Liver (tissue), 9 donors: ENCODE data around the gene SLC14A1. TPM values are rescaled to one million over a fixed set of nuclear protein-coding genes. Genes with fewer than 3 reads are reported as not detected.

ENCODE experiments used
- DNase-seq: peaks from one replicate; pipeline ENCODE4 v3.0.0-alpha.2; 2017; ENCODE audit warnings: low spot score
- H3K27ac ChIP-seq, 2 donors: one replicate each; pipeline ENCODE4 v1.7.0; 2013; ENCODE audit warnings: inconsistent platforms in 2 of 2, low read length in 2 of 2, control low read depth in 1 of 2, low read depth in 1 of 2, mild to moderate bottlenecking in 1 of 2
- H3K27me3 ChIP-seq, 4 donors: one replicate each; pipeline versions ENCODE4 v1.6.1 to v1.7.0; 2013; ENCODE audit warnings: low read length in 3 of 4, inconsistent platforms in 1 of 4, mild to moderate bottlenecking in 1 of 4, moderate library complexity in 1 of 4; ENCODE audit not compliant: control insufficient read depth in 4 of 4, insufficient read depth in 4 of 4
- H3K36me3 ChIP-seq, 4 donors: one replicate each; pipeline versions ENCODE4 v1.6.1 to v1.7.0; 2013; ENCODE audit warnings: low read length in 3 of 4, mild to moderate bottlenecking in 3 of 4, low read depth in 1 of 4, moderate library complexity in 1 of 4; ENCODE audit not compliant: control insufficient read depth in 4 of 4, insufficient read depth in 3 of 4
- H3K4me1 ChIP-seq, 4 donors: one replicate each; pipeline versions ENCODE4 v1.6.1 to v1.7.0; 2013; ENCODE audit warnings: low read length in 3 of 4, mild to moderate bottlenecking in 3 of 4, moderate library complexity in 1 of 4; ENCODE audit not compliant: control insufficient read depth in 4 of 4, insufficient read depth in 4 of 4
- H3K4me3 ChIP-seq, 3 donors: one replicate each; pipeline versions ENCODE4 v1.6.1 to v1.7.0; 2013; ENCODE audit warnings: low read length in 3 of 3, control low read depth in 1 of 3, low read depth in 1 of 3, mild to moderate bottlenecking in 1 of 3
- H3K9ac ChIP-seq, 2 donors: one replicate each; pipeline ENCODE4 v1.7.0; 2013; ENCODE audit warnings: low read length in 2 of 2, mild to moderate bottlenecking in 2 of 2, moderate library complexity in 2 of 2, control low read depth in 1 of 2, low read depth in 1 of 2
- H3K9me3 ChIP-seq, 4 donors: one replicate each; pipeline versions ENCODE4 v1.6.1 to v1.7.0; 2013; ENCODE audit warnings: low read length in 3 of 4; ENCODE audit not compliant: control insufficient read depth in 4 of 4
- EGR1 ChIP-seq, 2 donors: IDR thresholded peaks; 2 replicates each; pipeline ENCODE4 v1.6.1; 2016 to 2018; ENCODE audit warnings: antibody characterized with exemption in 2 of 2, low read depth in 2 of 2
- FOXA1 ChIP-seq: IDR thresholded peaks from 2 replicates; pipeline ENCODE4 v1.6.1; 2016; ENCODE audit warnings: antibody characterized with exemption
- HNF4A ChIP-seq, 2 donors: conservative IDR thresholded peaks; 2 replicates each; pipeline ENCODE4 v1.6.1; 2016; ENCODE audit warnings: antibody characterized with exemption in 2 of 2, mild to moderate bottlenecking in 2 of 2
- JUND ChIP-seq, 2 donors: IDR thresholded peaks; 2 replicates each; pipeline ENCODE4 v1.6.1; 2016; ENCODE audit warnings: antibody characterized with exemption in 2 of 2
- NR2F2 ChIP-seq: IDR thresholded peaks from 2 replicates; pipeline ENCODE4 v1.6.1; 2016; ENCODE audit warnings: antibody characterized with exemption
- RAD21 ChIP-seq, 2 donors: IDR thresholded peaks; 2 replicates each; pipeline ENCODE4 v1.6.1; 2016; ENCODE audit warnings: antibody characterized with exemption in 2 of 2, mild to moderate bottlenecking in 2 of 2
- SP1 ChIP-seq: IDR thresholded peaks from 2 replicates; pipeline ENCODE4 v1.6.1; 2018; ENCODE audit warnings: antibody characterized with exemption, mild to moderate bottlenecking
- ZBTB33 ChIP-seq: IDR thresholded peaks from 2 replicates; pipeline ENCODE4 v1.6.1; 2016; ENCODE audit warnings: antibody characterized with exemption
- WGBS: extraction: QIAGEN DNeasy Blood & Tissue Kit; methylation state at CpG from one replicate; pipeline ENCODE4 v1.1.7; 2013; 5-methylcytosine and 5-hydroxymethylcytosine counted together
- polyA plus RNA-seq, 2 donors: library from polyadenylated mRNA; stranded (reverse) in 1 of 2; unstranded in 1 of 2; fragments of 200-250 nt in 1 of 2; fragments of >200 nt in 1 of 2; fragmentation: Nextera tagmentation in 1 of 2; extraction: Ambion mirVana in 1 of 2; gene quantifications; one replicate each; pipeline versions ENCODE4 v1.2.1 to v1.2.3, GENCODE V29; 2013 to 2015
- total RNA-seq, 2 donors: library from RNA; depleted of rRNA; stranded (reverse); fragments of >200 nt; gene quantifications; one replicate each; pipeline ENCODE4 v1.2.3, GENCODE V29; 2014
- TF ChIP-seq, protein P1 (sequence below): IDR thresholded peaks from 2 replicates; pipeline ENCODE4 v1.6.1; 2016; ENCODE audit warnings: antibody characterized with exemption, mild to moderate bottlenecking
- donor health status: healthy.
- donor health status: healthy.
- donor health status: healthy.
- donor health status: healthy.
- donor health status: healthy.

Gene SLC14A1
- total and polyA plus RNA-seq, 4 donors = 0.56 to 96.7 (median 0.80) TPM

GRCh38 chr18:45739268-45739667 is 15.3 kb downstream of the SLC14A1 start:
- Histone ChIP-seq H3K4me3 (no peak overlapping the region), H3K9me3 (no peaks in the 10 kb centered on the region), H3K36me3 (no peaks in the 10 kb centered on the region), H3K27me3 (no peaks in the 10 kb centered on the region), H3K27ac (no peak overlapping the region), H3K9ac (no peak overlapping the region), H3K4me1 (no peaks in the 10 kb centered on the region)
- 95% methylated on average over 3 of the region's 3 CpGs for WGBS
- DNase-seq = no peak
- TF ChIP-seq SP1 (no peak), FOXA1 (no peak), ZBTB33 (no peak), RAD21 (IDR thresholded peaks at IDR 0.05) (no peak), EGR1 (IDR thresholded peaks at IDR 0.05; ENCODE audit: low read depth in 2 of 2) (no peak), JUND (IDR thresholded peaks at IDR 0.05) (no peak)
- TF ChIP-seq, protein P1, sequence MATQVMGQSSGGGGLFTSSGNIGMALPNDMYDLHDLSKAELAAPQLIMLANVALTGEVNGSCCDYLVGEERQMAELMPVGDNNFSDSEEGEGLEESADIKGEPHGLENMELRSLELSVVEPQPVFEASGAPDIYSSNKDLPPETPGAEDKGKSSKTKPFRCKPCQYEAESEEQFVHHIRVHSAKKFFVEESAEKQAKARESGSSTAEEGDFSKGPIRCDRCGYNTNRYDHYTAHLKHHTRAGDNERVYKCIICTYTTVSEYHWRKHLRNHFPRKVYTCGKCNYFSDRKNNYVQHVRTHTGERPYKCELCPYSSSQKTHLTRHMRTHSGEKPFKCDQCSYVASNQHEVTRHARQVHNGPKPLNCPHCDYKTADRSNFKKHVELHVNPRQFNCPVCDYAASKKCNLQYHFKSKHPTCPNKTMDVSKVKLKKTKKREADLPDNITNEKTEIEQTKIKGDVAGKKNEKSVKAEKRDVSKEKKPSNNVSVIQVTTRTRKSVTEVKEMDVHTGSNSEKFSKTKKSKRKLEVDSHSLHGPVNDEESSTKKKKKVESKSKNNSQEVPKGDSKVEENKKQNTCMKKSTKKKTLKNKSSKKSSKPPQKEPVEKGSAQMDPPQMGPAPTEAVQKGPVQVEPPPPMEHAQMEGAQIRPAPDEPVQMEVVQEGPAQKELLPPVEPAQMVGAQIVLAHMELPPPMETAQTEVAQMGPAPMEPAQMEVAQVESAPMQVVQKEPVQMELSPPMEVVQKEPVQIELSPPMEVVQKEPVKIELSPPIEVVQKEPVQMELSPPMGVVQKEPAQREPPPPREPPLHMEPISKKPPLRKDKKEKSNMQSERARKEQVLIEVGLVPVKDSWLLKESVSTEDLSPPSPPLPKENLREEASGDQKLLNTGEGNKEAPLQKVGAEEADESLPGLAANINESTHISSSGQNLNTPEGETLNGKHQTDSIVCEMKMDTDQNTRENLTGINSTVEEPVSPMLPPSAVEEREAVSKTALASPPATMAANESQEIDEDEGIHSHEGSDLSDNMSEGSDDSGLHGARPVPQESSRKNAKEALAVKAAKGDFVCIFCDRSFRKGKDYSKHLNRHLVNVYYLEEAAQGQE = no peak

GRCh38 chr18:45739848-45740247 is 15.9 kb downstream of the SLC14A1 start:
- no peak overlapping the region for H3K9ac ChIP-seq
- WGBS = 83% methylated on average over 3 of the region's 3 CpGs

More at GRCh38 chr18:45739848-45740247, 15.9 kb downstream of the SLC14A1 start:
- H3K4me3 ChIP-seq = no peak overlapping the region
- no peaks in the 10 kb centered on the region for H3K36me3 ChIP-seq
- TF ChIP-seq SP1 = no peak
- no peak for TF ChIP-seq ZBTB33
- TF ChIP-seq, protein P1 = no peak
- TF ChIP-seq RAD21 (IDR thresholded peaks at IDR 0.05) = no peak
- TF ChIP-seq HNF4A (conservative IDR thresholded peaks at IDR 0.05) = no peak
- no peak for TF ChIP-seq NR2F2
- TF ChIP-seq EGR1 (IDR thresholded peaks at IDR 0.05; ENCODE audit: low read depth in 2 of 2) = no peak
- no peak overlapping the region for H3K27ac ChIP-seq
- H3K9me3 ChIP-seq = no peaks in the 10 kb centered on the region
- H3K27me3 ChIP-seq = no peaks in the 10 kb centered on the region
- no peaks in the 10 kb centered on the region for H3K4me1 ChIP-seq
- no peak for DNase-seq
